HG02678 (cell line): ENCODE measurements around the gene JMJD6.
"Not testable (repeated sequence)": the region's sequence is repeated elsewhere in the genome, so short reads cannot be mapped to it uniquely, and the experiment has no call there.

Experiments used
- ATAC-seq: cut with Tn5 transposase; IDR thresholded peaks from one replicate; pipeline ENCODE4 v1.9.1; 2021; ENCODE audit warnings: mild to moderate bottlenecking, moderate library complexity; ENCODE audit not compliant: unreplicated experiment

JMJD6 gene

GRCh38 chr17:76718516-76718915 lies 7.9 kb downstream of the JMJD6 start:
- no peak for ATAC-seq

- ATAC-seq, result no peak
Observed at GRCh38 chr17:76716839-76717215, 9.6 kb downstream of the JMJD6 start.

- no peak for ATAC-seq
Observed at GRCh38 chr17:76716146-76716838, 10.1 kb downstream of the JMJD6 start.

- no peak for ATAC-seq
Observed at GRCh38 chr17:76715496-76715830, 10.9 kb downstream of the JMJD6 start.

GRCh38 chr17:76714822-76715495 lies 11.4 kb downstream of the JMJD6 start:
- ATAC-seq, result no peak

GRCh38 chr17:76714336-76714735 lies 12.1 kb downstream of the JMJD6 start:
- ATAC-seq, result no peak

GRCh38 chr17:76713765-76714164 lies 12.6 kb downstream of the JMJD6 start:
- no peak for ATAC-seq

GRCh38 chr17:76712321-76712720 lies 14.1 kb downstream of the JMJD6 start:
- not testable (repeated sequence) for ATAC-seq

- no peak for ATAC-seq
Observed at GRCh38 chr17:76710863-76711611, 15.4 kb downstream of the JMJD6 start, which contains the start of gene MXRA7. Gene MXRA7 (minus strand): TSS chr17:76710965. CDS start chr17:76710946, 19 bp downstream.

- not testable (repeated sequence) for ATAC-seq
Observed at GRCh38 chr17:76709951-76710862, 16.2 kb downstream of the JMJD6 start.

- ATAC-seq, result no peak
Observed at GRCh38 chr17:76709077-76709950, 17.1 kb downstream of the JMJD6 start.

- no peak for ATAC-seq
Observed at GRCh38 chr17:76707985-76708807, 18.2 kb downstream of the JMJD6 start.

GRCh38 chr17:76706817-76707216 lies 19.6 kb downstream of the JMJD6 start:
- ATAC-seq, result no peak

- no peak for ATAC-seq
Observed at GRCh38 chr17:76704805-76705204, 21.6 kb downstream of the JMJD6 start.

- no peak for ATAC-seq
Observed at GRCh38 chr17:76702941-76703637, 23.3 kb downstream of the JMJD6 start.

GRCh38 chr17:76702076-76702475 lies 24.3 kb downstream of the JMJD6 start:
- no peak for ATAC-seq

GRCh38 chr17:76701471-76701967 lies 24.9 kb downstream of the JMJD6 start:
- no peak for ATAC-seq
